ENCODE measurements around the gene SCN9A. TPM values are rescaled to one million over a fixed set of nuclear protein-coding genes. Genes with fewer than 3 reads are reported as not detected.

The SCN9A gene
- total and polyA plus RNA-seq, 9 of the 15 experiments (the other 6 are each of a cell fraction or from before 2014, with no cell fraction given) = 1.4 to 22.8 (median 7.1) TPM

- TF ChIP-seq CHD7 (IDR thresholded peaks at IDR 0.05; ENCODE audit: low read depth, low read length) = no peak
- TF ChIP-seq NFIC (IDR thresholded peaks at IDR 0.05) = no peak
- TF ChIP-seq ZNF280A (IDR thresholded peaks at IDR 0.05; ENCODE audit: low read depth, partially characterized antibody) = no peak
- TF ChIP-seq GTF2A2 (tag; IDR thresholded peaks at IDR 0.05) = no peak
- no peak for TF ChIP-seq BMI1 (IDR thresholded peaks at IDR 0.05; ENCODE audit: low read length)
- no peak for TF ChIP-seq NFE2 (IDR thresholded peaks at IDR 0.05; ENCODE audit: low read depth)
- no peak for TF ChIP-seq RNF2 (IDR thresholded peaks at IDR 0.05)
- no peak for TF ChIP-seq ZNF445 (CRISPR knock-in tag; IDR thresholded peaks at IDR 0.05; ENCODE audit: low read depth)
- TF ChIP-seq CHD1 (IDR thresholded peaks at IDR 0.05; ENCODE audit: low read length) = no peak
- TF ChIP-seq ARID1B (IDR thresholded peaks at IDR 0.05) = no peak
- TF ChIP-seq ETV5 (CRISPR knock-in tag; IDR thresholded peaks at IDR 0.05; ENCODE audit: low read depth) = no peak
- no peak for TF ChIP-seq MXI1 (IDR thresholded peaks at IDR 0.05; ENCODE audit: low read depth, low read length)
- TF ChIP-seq TFE3 (CRISPR knock-in tag; IDR thresholded peaks at IDR 0.05) = no peak
These were observed 194.0 kb downstream of the SCN9A start (continued) for GRCh38 chr2:166181813-166182154.
